Loucy (cell line): ENCODE results near the gene BANP.

Experiments
- CTCF ChIP-seq: fragments of 200-600 bp; sonication (generic); conservative IDR thresholded peaks from 2 replicates; pipeline ENCODE4 v1.5.1; 2014; ENCODE audit warnings: mild to moderate bottlenecking, antibody characterized with exemption, low read length
- EZH2phosphoT487 ChIP-seq: fragments of 200-600 bp; IDR thresholded peaks from 2 replicates; pipeline ENCODE4 v1.6.1; 2018; ENCODE audit warnings: antibody characterized with exemption, mild to moderate bottlenecking, moderate library complexity, borderline replicate concordance

DNA sequence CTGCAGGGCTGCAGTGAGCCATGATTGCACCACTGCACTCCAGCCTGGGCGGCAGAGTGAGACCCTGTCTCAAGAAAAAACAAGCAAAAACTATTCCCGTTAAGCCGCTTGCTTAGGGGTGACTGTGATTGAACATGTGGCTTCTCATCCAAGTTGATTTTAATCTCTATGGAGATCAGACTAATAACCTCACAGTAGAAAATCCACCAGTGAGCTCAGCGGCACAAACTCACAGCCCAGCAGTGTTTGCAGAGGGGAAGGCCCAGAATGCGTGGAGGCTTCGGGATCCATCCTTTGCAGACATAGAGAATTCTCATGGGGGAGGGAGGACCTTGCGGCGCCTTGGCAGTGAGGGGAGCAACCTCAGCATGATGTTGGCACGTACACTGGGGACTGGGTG lies 7.4 kb downstream of the BANP start:
- TF ChIP-seq CTCF (no peak), EZH2phosphoT487 (no peak)
